Calu3 (cell line): Measurements from ENCODE around the gene ARMH3. TPM values are rescaled to one million over a fixed set of nuclear protein-coding genes. Genes with fewer than 3 reads are reported as not detected.

Source experiments
- BruUV-seq: library from RNA; stranded (reverse); fragments of 400-500 nt; replicated peaks from 2 replicates; lab custom pipeline; 2021; lab: Mats Ljungman, UMichigan
- CTCF ChIA-PET: fragments of 300-600 bp; sonication (Branson Sonifier 250); formaldehyde crosslinking; loops from one replicate; lab custom pipeline; 2022; ENCODE audit warnings: antibody characterized with exemption; lab: Charles Lee
- DNase-seq: peaks from one replicate; pipeline ENCODE4 v3.0.0; 2022
- H3K27ac Mint-ChIP-seq: one replicate; pipeline ENCODE4 v1.8.0; 2022; ENCODE audit warnings: mixed read lengths; ENCODE audit not compliant: unreplicated experiment
- H3K27me3 Mint-ChIP-seq: one replicate; pipeline ENCODE4 v1.8.0; 2022; ENCODE audit warnings: mixed read lengths; ENCODE audit not compliant: unreplicated experiment
- H3K36me3 Mint-ChIP-seq: one replicate; pipeline ENCODE4 v1.8.0; 2022; ENCODE audit warnings: mild to moderate bottlenecking, moderate library complexity, mixed read lengths; ENCODE audit not compliant: insufficient read depth, unreplicated experiment
- H3K4me1 Mint-ChIP-seq: one replicate; pipeline ENCODE4 v1.8.0; 2022; ENCODE audit warnings: mild to moderate bottlenecking, low read depth, mixed read lengths; ENCODE audit not compliant: unreplicated experiment
- H3K4me3 Mint-ChIP-seq: one replicate; pipeline ENCODE4 v1.8.0; 2022; ENCODE audit warnings: mild to moderate bottlenecking, low read depth, moderate library complexity, mixed read lengths; ENCODE audit not compliant: unreplicated experiment
- H3K9me3 Mint-ChIP-seq: one replicate; pipeline ENCODE4 v1.8.0; 2022; ENCODE audit warnings: low read depth, mixed read lengths; ENCODE audit not compliant: unreplicated experiment
- intact Hi-C: fragments of 100-400 bp; cut with micrococcal nuclease; formaldehyde crosslinking; loops from one replicate; pipeline ENCODE4 v1.10.0; 2022; ENCODE audit not compliant: unreplicated experiment
- total RNA-seq: library from RNA; stranded (reverse); gene quantifications from 2 replicates; pipeline ENCODE4 v1.2.3, GENCODE V29; 2022
- TF ChIP-seq, protein P1 (sequence below): fragments of 200-600 bp; IDR thresholded peaks from one replicate; pipeline ENCODE4 v1.8.0; 2022; ENCODE audit warnings: antibody characterized with exemption; ENCODE audit not compliant: unreplicated experiment

ARMH3 gene
- total RNA-seq, 1 experiment from 2014 or later = 14.1 TPM

DNA sequence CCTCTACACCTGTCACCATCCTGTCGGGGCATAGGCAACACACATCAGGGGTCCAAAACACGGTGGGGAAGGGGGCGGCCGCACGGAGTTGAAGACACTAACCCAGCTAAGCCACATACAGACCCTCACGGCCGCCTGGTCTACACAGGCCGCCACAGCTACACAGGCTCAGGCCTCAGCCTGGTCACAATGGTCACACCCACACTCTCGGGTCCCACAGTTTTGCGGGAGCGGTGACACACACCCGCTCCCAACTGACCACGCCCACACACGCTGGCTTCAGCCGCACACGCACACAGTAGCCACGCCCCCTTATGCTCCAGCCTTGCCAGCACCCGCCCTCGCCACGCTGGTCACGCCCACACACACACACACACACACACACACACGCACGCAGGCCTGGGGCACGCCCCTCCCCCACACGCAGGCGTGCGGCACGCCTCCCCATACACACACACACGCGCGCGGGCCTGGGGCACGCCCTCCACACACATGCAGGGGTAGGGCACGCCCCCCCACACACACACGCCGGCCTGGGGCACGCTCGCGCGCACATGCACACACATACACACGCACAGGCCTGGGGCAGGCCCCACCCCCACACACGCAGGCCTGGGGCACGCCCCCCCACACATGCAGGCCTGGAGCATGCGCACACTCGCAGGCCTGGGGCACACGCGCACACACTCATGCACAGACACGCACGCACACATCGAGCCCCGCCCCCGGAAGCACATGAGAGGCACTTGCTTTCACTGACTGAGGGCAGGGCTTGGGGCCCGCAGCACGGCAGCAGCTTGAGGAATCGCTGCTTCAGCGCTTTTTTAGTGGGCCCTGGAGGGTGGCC, 225.4 kb downstream of the ARMH3 start:
- H3K27me3 Mint-ChIP-seq = no peaks in the 10 kb centered on the region
- TF ChIP-seq, protein P1, sequence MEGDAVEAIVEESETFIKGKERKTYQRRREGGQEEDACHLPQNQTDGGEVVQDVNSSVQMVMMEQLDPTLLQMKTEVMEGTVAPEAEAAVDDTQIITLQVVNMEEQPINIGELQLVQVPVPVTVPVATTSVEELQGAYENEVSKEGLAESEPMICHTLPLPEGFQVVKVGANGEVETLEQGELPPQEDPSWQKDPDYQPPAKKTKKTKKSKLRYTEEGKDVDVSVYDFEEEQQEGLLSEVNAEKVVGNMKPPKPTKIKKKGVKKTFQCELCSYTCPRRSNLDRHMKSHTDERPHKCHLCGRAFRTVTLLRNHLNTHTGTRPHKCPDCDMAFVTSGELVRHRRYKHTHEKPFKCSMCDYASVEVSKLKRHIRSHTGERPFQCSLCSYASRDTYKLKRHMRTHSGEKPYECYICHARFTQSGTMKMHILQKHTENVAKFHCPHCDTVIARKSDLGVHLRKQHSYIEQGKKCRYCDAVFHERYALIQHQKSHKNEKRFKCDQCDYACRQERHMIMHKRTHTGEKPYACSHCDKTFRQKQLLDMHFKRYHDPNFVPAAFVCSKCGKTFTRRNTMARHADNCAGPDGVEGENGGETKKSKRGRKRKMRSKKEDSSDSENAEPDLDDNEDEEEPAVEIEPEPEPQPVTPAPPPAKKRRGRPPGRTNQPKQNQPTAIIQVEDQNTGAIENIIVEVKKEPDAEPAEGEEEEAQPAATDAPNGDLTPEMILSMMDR = no peak
- H3K27ac Mint-ChIP-seq = peak overlapping the region; percentile 69
- intact Hi-C loops = no loop called here
- H3K36me3 Mint-ChIP-seq = peaks cover 11% of the 10 kb centered on the region
- no peaks in the 10 kb centered on the region for H3K9me3 Mint-ChIP-seq
- peak overlapping the region; percentile 80 for H3K4me3 Mint-ChIP-seq
- CTCF ChIA-PET = no interaction called here
- DNase-seq = peak; percentile 77
- BruUV-seq = no TSS peak
- peaks cover 19% of the 10 kb centered on the region for H3K4me1 Mint-ChIP-seq

DNA sequence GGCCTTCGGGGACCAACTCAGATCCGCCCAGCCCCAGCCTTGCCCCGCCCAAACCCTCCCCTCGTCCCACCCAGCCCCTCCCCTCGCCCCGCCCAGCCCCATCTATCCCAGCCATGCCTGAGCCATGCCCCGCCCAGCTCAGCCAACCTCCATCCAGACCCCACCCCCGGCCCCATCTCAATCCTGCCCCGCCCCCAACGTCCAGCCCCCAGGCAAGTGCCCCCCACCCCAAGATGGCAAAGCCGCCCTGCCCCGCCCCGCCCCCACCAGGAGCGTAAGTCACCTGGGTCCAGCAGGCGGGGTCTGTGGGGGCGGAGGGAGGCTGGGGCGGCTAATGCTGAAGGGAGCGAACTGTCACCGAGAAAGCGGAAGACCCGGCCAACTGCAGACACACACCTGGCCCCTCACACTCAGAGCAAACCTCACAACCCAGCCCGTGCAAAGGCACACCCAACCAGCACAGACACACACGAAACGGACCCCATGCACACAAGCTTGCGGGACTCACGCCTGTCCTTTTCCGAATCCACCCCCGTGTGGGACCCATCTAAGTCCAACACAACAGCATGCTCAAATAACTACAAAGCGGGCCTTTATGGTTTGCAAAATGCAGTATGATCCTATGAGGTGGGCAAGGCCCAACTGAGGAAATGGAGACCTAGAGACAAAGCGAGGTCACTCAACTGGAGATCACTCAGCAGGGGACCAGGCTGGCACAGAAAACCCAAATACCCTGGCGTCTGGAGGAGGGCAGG, 226.2 kb downstream of the ARMH3 start:
- H3K4me3 Mint-ChIP-seq = peak overlapping the region; percentile 80
- intact Hi-C loops = no loop called here
- no TSS peak for BruUV-seq
- H3K36me3 Mint-ChIP-seq = peaks cover 11% of the 10 kb centered on the region
- no peaks in the 10 kb centered on the region for H3K27me3 Mint-ChIP-seq
- DNase-seq = no peak
- H3K27ac Mint-ChIP-seq = peak overlapping the region; percentile 69
- CTCF ChIA-PET = no interaction called here
- H3K4me1 Mint-ChIP-seq = peaks cover 14% of the 10 kb centered on the region
- TF ChIP-seq, protein P1 = no peak
- no peaks in the 10 kb centered on the region for H3K9me3 Mint-ChIP-seq

DNA sequence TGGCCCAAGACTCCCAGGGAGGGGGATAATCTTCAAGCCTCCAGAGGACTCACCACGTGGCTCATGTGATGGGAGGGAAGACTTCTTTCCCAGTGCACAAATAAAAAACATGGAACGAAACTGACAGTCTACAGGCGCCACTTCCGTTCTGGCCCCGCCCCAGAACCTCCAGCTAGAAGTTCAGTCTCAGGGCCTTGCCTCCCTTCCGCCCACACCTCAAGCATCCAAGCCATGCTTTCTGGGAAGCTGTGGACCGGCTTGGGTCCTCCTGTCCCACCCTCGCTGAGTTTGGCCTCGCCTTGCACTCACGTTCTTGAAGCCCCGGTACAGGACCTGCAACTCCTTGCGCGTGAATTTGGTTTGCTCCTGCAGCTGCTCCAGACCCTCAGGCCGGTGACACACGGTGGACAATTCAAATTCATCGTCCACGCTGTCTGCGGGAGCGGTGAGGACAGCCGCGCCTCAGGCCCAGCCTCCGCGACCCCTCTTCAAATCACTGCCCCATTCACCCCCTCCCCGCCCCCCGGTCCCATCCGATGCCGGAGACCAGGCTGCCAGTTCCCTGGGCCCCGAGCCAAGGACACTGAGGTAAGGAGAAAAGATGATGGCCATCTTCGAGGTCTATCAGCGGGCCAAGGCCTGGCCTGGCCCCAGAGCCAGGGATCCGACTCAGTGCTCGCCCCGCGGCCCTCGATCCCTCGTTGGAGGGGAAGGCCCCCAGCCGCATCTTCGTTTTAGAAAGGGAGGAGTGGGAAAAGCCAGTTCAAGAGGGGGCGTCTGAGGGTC, 227.0 kb downstream of the ARMH3 start:
- TF ChIP-seq, protein P1 = no peak
- Mint-ChIP-seq H3K9me3 (no peaks in the 10 kb centered on the region), H3K27me3 (no peaks in the 10 kb centered on the region), H3K4me1 (peaks cover 10% of the 10 kb centered on the region), H3K36me3 (peaks cover 11% of the 10 kb centered on the region), H3K27ac (no peak overlapping the region), H3K4me3 (no peak overlapping the region)
- CTCF ChIA-PET = no interaction called here
- DNase-seq = no peak
- no TSS peak for BruUV-seq
- intact Hi-C loops = no loop called here

DNA sequence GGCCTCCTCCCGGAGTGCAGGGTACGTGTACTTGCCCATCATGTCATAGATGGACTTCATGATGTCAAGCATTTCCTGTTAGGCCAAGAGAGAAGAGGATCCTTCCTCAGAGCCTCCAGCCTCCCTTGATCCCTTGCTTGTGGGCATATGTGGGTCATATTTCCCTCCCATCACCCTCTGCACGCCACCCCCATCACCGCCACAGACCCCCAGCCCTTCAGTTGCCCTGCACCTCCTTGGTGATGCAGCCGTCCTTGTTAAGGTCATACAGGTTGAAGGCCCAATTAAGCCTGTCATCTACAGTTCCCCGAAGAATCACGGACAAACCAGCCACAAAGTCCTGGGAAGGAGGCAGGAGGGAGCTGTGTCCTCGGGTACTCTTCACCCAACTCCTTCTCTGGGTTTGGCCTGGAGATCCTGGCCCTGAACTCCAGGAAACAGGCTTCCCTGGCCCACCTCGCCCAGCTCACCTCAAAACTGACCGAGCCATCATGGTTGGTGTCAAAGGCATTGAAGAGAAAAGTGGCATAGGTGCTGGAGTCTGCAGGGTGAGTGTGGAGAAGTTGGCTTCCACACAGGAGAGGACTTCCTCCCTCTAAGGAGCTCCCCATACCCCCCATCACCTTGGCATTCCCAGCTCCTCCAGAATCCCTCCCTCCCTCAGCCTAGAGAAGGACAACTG, 227.9 kb downstream of the ARMH3 start:
- Mint-ChIP-seq H3K4me1 (peaks cover 10% of the 10 kb centered on the region), H3K27me3 (no peaks in the 10 kb centered on the region), H3K9me3 (no peaks in the 10 kb centered on the region), H3K27ac (no peak overlapping the region), H3K4me3 (no peak overlapping the region), H3K36me3 (peaks cover 11% of the 10 kb centered on the region)
- no peak for DNase-seq
- TF ChIP-seq, protein P1 = no peak
- CTCF ChIA-PET = no interaction called here
- intact Hi-C loops = no loop called here
- no TSS peak for BruUV-seq
